Astrocyte (in vitro differentiated cells and primary cell): ENCODE data around the gene PRXL2B. TPM values are rescaled to one million over a fixed set of nuclear protein-coding genes. Genes with fewer than 3 reads are reported as not detected.

Experiments used
- DNase-seq: peaks from one replicate; pipeline ENCODE4 v3.0.0-alpha.2; 2010; ENCODE audit warnings: low read depth
- FAIRE-seq: peaks from 2 replicates; lab custom pipeline; 2011; peaks lifted over from hg19 to GRCh38; lab: Jason Lieb, UNC
- H2AFZ ChIP-seq: 2 replicates; pipeline ENCODE4 v1.6.0; 2012; ENCODE audit warnings: low read depth, low read length, inconsistent platforms
- H3K27ac ChIP-seq: 2 replicates; pipeline ENCODE4 v1.5.1; 2011; ENCODE audit warnings: low read depth, low read length, inconsistent platforms
- H3K27me3 ChIP-seq: 2 replicates; pipeline ENCODE4 v1.6.0; 2011; ENCODE audit warnings: low read length, inconsistent platforms; ENCODE audit not compliant: insufficient read depth
- H3K36me3 ChIP-seq: 2 replicates; pipeline ENCODE4 v1.5.1; 2011; ENCODE audit warnings: low read length, inconsistent platforms; ENCODE audit not compliant: insufficient read depth
- H3K4me1 ChIP-seq: 2 replicates; pipeline ENCODE4 v1.5.1; 2011; ENCODE audit warnings: low read length, inconsistent platforms; ENCODE audit not compliant: insufficient read depth
- H3K4me2 ChIP-seq: 2 replicates; pipeline ENCODE4 v1.6.0; 2012; ENCODE audit warnings: low read length, inconsistent platforms
- H3K4me3 ChIP-seq: 2 replicates; pipeline ENCODE4 v1.5.1; 2011; ENCODE audit warnings: low read depth, mild to moderate bottlenecking, low read length, inconsistent platforms; ENCODE audit not compliant: insufficient read depth
- H3K79me2 ChIP-seq: 2 replicates; pipeline ENCODE4 v1.6.0; 2012; ENCODE audit warnings: mild to moderate bottlenecking, low read length, inconsistent platforms; ENCODE audit not compliant: insufficient read depth
- H3K9ac ChIP-seq: 2 replicates; pipeline ENCODE4 v1.6.0; 2012; ENCODE audit warnings: mild to moderate bottlenecking, low read length, inconsistent platforms
- H3K9me3 ChIP-seq: 2 replicates; pipeline ENCODE4 v1.5.1; 2012; ENCODE audit warnings: low read depth, mild to moderate bottlenecking, low read length, inconsistent platforms; ENCODE audit not compliant: insufficient read depth
- H4K20me1 ChIP-seq: 2 replicates; pipeline ENCODE4 v1.6.0; 2012; ENCODE audit warnings: low read length, inconsistent platforms; ENCODE audit not compliant: insufficient read depth
- H3K27ac Mint-ChIP-seq: one replicate; pipeline ENCODE4 v1.8.0; 2021; ENCODE audit warnings: mild to moderate bottlenecking, mixed read lengths; ENCODE audit not compliant: unreplicated experiment
- H3K27me3 Mint-ChIP-seq: one replicate; pipeline ENCODE4 v1.8.0; 2021; ENCODE audit warnings: low read depth, mixed read lengths; ENCODE audit not compliant: unreplicated experiment
- H3K36me3 Mint-ChIP-seq: one replicate; pipeline ENCODE4 v1.8.0; 2021; ENCODE audit warnings: low read depth, mixed read lengths; ENCODE audit not compliant: unreplicated experiment
- H3K4me1 Mint-ChIP-seq: one replicate; pipeline ENCODE4 v1.8.0; 2021; ENCODE audit warnings: low read depth, mixed read lengths; ENCODE audit not compliant: unreplicated experiment
- H3K4me3 Mint-ChIP-seq: one replicate; pipeline ENCODE4 v1.8.0; 2021; ENCODE audit warnings: mild to moderate bottlenecking, moderate library complexity, mixed read lengths; ENCODE audit not compliant: unreplicated experiment
- H3K9me3 Mint-ChIP-seq: one replicate; pipeline ENCODE4 v1.8.0; 2021; ENCODE audit warnings: mild to moderate bottlenecking, mixed read lengths; ENCODE audit not compliant: unreplicated experiment
- CTCF ChIP-seq: IDR thresholded peaks from 2 replicates; pipeline ENCODE4 v1.5.1; 2011; ENCODE audit warnings: low read depth, mild to moderate bottlenecking, inconsistent platforms, low read length, moderate library complexity; ENCODE audit not compliant: insufficient read depth
- EZH2 ChIP-seq: IDR thresholded peaks from 2 replicates; pipeline ENCODE4 v1.6.1; 2012; ENCODE audit warnings: mild to moderate bottlenecking, low read length, inconsistent platforms; ENCODE audit not compliant: insufficient read depth
- total RNA-seq: library from RNA; stranded (reverse); gene quantifications from 2 replicates; pipeline ENCODE4 v1.2.1, GENCODE V29; 2021

Gene PRXL2B
- total RNA-seq, 1 donor from 2014 or later = 19.2 TPM

GRCh38 chr1:2611031-2611501 is 24.5 kb downstream of the PRXL2B start:
- Histone ChIP-seq H4K20me1 (no peaks in the 10 kb centered on the region), H3K9me3 (no peaks in the 10 kb centered on the region), H3K4me2 (peak overlapping the region; percentile 39), H3K9ac (no peak overlapping the region), H3K27me3 (peaks cover 7% of the 10 kb centered on the region), H3K36me3 (no peaks in the 10 kb centered on the region), H3K79me2 (no peaks in the 10 kb centered on the region), H2AFZ (peak overlapping the region; percentile 60), H3K27ac (no peak overlapping the region), H3K4me3 (no peak overlapping the region), H3K4me1 (peaks cover 8% of the 10 kb centered on the region)
- TF ChIP-seq CTCF = no peak
- TF ChIP-seq EZH2 = no peak
- no peaks in the 10 kb centered on the region for H3K4me1 Mint-ChIP-seq
- H3K4me3 Mint-ChIP-seq = no peak overlapping the region
- peaks cover 9% of the 10 kb centered on the region for H3K9me3 Mint-ChIP-seq
- FAIRE-seq (no peak), DNase-seq (no peak)
- no peak overlapping the region for H3K27ac Mint-ChIP-seq
- H3K36me3 Mint-ChIP-seq = no peaks in the 10 kb centered on the region
- peaks cover 16% of the 10 kb centered on the region for H3K27me3 Mint-ChIP-seq

DNA sequence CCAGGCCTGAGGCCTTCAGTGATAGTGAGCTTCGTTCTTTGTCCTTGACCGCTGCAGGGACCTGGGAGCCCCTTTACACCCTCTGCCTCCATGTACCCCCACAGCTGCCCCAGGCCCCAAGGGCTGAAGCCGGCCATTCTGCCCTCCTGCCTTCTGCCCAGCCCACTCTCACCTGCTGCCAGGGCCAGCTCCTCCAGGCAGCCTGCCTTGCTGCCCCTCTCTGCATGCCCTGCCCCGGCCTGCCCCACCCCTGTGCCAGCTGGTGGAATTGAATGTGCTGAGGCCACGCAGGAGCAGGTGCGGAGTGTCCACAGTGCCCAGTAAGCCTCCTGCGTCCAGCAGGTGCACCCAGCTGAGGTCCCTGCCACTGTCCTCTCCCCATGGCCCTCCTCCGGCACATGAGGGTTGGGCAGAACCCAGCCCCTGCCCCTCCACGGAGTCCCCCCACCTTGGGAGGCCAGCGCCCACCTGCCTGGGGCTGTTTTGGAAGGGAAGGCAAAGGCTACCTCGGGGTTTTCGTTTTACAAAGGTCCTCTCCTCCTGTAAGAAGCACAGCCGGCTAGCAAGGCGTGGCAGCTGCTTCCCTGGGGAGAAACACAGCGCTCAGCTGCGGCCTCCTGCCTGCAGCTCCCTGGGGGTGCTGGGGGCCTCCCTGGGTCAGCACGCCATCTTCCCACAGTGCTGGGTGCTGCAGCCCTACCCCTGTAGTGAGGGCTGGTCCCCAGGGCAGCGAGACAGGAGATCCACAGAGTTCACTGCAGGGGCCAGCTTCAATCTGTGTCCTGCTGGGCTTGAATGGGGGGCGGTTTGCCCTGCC is 25.3 kb downstream of the PRXL2B start:
- TF ChIP-seq CTCF (no peak), EZH2 (no peak)
- Histone ChIP-seq H3K4me3 (no peak overlapping the region), H3K9me3 (peaks cover 4% of the 10 kb centered on the region), H4K20me1 (no peaks in the 10 kb centered on the region), H3K79me2 (no peaks in the 10 kb centered on the region), H3K4me1 (peaks cover 8% of the 10 kb centered on the region), H3K9ac (no peak overlapping the region), H3K27me3 (peaks cover 7% of the 10 kb centered on the region), H2AFZ (no peak overlapping the region), H3K27ac (no peak overlapping the region), H3K36me3 (no peaks in the 10 kb centered on the region), H3K4me2 (no peak overlapping the region)
- peaks cover 14% of the 10 kb centered on the region for H3K9me3 Mint-ChIP-seq
- no peaks in the 10 kb centered on the region for H3K4me1 Mint-ChIP-seq
- DNase-seq (no peak), FAIRE-seq (no peak)
- no peak overlapping the region for H3K4me3 Mint-ChIP-seq
- H3K27me3 Mint-ChIP-seq = peaks cover 22% of the 10 kb centered on the region
- no peaks in the 10 kb centered on the region for H3K36me3 Mint-ChIP-seq
- H3K27ac Mint-ChIP-seq = no peak overlapping the region
